HepG2 (cell line): ENCODE results near the gene NATD1. TPM values are rescaled to one million over a fixed set of nuclear protein-coding genes. Genes with fewer than 3 reads are reported as not detected.

Source experiments
- BRD4 ChIP-seq: sonication (generic); formaldehyde crosslinking; IDR thresholded peaks from 2 replicates; pipeline ENCODE4 v1.4.0; 2020; ENCODE audit warnings: missing genetic modification reagents
- CBX2 ChIP-seq, 2 experiments: fragments of 200-600 bp in 1 of 2; sonication (generic); formaldehyde crosslinking in 1 of 2; IDR thresholded peaks; 2 replicates each; pipeline versions ENCODE4 v1.7.0 to v1.8.1; 2018 to 2022; ENCODE audit warnings: low read depth in 2 of 2, low read length in 1 of 2, mild to moderate bottlenecking in 1 of 2, missing genetic modification reagents in 1 of 2
- EHMT2 ChIP-seq: fragments of 200-600 bp; sonication (generic); IDR thresholded peaks from 2 replicates; pipeline ENCODE4 v1.7.0; 2017; ENCODE audit warnings: antibody characterized with exemption, low read depth, low read length, borderline replicate concordance
- GATA4 ChIP-seq: sonication (generic); IDR thresholded peaks from 2 replicates; pipeline ENCODE4 v1.6.1; 2016; ENCODE audit warnings: antibody characterized with exemption, low read depth, borderline replicate concordance
- IKZF4 ChIP-seq: sonication (generic); formaldehyde crosslinking; IDR thresholded peaks from 2 replicates; pipeline ENCODE4 v1.5.1; 2020; ENCODE audit warnings: borderline replicate concordance, mild to moderate bottlenecking, low read depth, missing genetic modification reagents; ENCODE audit errors: not compliant biosample characterization
- KMT2B ChIP-seq: IDR thresholded peaks from 2 replicates; pipeline ENCODE4 v1.6.1; 2016; ENCODE audit warnings: missing genetic modification reagents, missing compliant biosample characterization
- POLR2G ChIP-seq: fragments of 200-400 bp; formaldehyde crosslinking; IDR thresholded peaks from 2 replicates; pipeline ENCODE4 v1.6.1; 2018; ENCODE audit warnings: mild to moderate bottlenecking, low read depth, low read length, moderate library complexity
- RBM39 ChIP-seq: fragments of 200-400 bp; formaldehyde crosslinking; IDR thresholded peaks from one replicate; pipeline ENCODE4 v1.6.1; 2018; ENCODE audit warnings: antibody characterized with exemption, mild to moderate bottlenecking, low read depth, low read length; ENCODE audit not compliant: poor library complexity, severe bottlenecking
- SSRP1 ChIP-seq: IDR thresholded peaks from 2 replicates; pipeline ENCODE4 v1.6.1; 2016; ENCODE audit warnings: control low read depth
- ZC3H13 ChIP-seq: sonication (generic); formaldehyde crosslinking; IDR thresholded peaks from 2 replicates; pipeline ENCODE4 v1.8.1; 2023; ENCODE audit warnings: mild to moderate bottlenecking, missing genetic modification reagents, moderate library complexity
- ZNF136 ChIP-seq: sonication (generic); formaldehyde crosslinking; IDR thresholded peaks from 2 replicates; pipeline ENCODE4 v1.8.1; 2022; ENCODE audit warnings: low read depth, mild to moderate bottlenecking, moderate library complexity, missing genetic modification reagents
- ZNF263 ChIP-seq: sonication (generic); formaldehyde crosslinking; IDR thresholded peaks from 2 replicates; pipeline ENCODE4 v1.4.0; 2020; ENCODE audit warnings: missing genetic modification reagents
- ZNF264 ChIP-seq: sonication (generic); formaldehyde crosslinking; IDR thresholded peaks from 2 replicates; pipeline ENCODE4 v1.4.0; 2020; ENCODE audit warnings: missing genetic modification reagents
- ZNF468 ChIP-seq: sonication (generic); formaldehyde crosslinking; IDR thresholded peaks from 2 replicates; pipeline ENCODE4 v1.8.0; 2022; ENCODE audit warnings: mild to moderate bottlenecking, moderate library complexity, missing genetic modification reagents
- ZNF556 ChIP-seq: sonication (generic); formaldehyde crosslinking; IDR thresholded peaks from 2 replicates; pipeline ENCODE4 v1.4.0; 2020; ENCODE audit warnings: mild to moderate bottlenecking, missing genetic modification reagents, borderline replicate concordance
- ZNF75D ChIP-seq: sonication (generic); formaldehyde crosslinking; IDR thresholded peaks from 2 replicates; pipeline ENCODE4 v1.8.1; 2023; ENCODE audit warnings: missing genetic modification reagents, mild to moderate bottlenecking, borderline replicate concordance
- polyA plus RNA-seq, 8 experiments: library from polyadenylated mRNA; depleted of rRNA in 3 of 8; stranded (reverse) in 7 of 8; unstranded in 1 of 8; fragments of >200 nt; fragmentation: Illumina TruSeq in 4 of 8; extraction: Trizol in 4 of 8; gene quantifications; 2 replicates each; pipeline versions ENCODE4 v1.2.1 to v1.2.3, GENCODE V29; 2011 to 2016; ENCODE audit warnings: low read depth in 4 of 8, missing spikeins in 1 of 8, mixed read lengths in 1 of 8; ENCODE audit not compliant: insufficient read depth in 1 of 8
- total RNA-seq, 5 experiments: library from RNA; depleted of rRNA; stranded (reverse); fragments of >200 nt; fragmentation: Illumina TruSeq; extraction: Trizol; gene quantifications; 2 replicates each; pipeline ENCODE4 v1.2.3, GENCODE V29; 2016; ENCODE audit warnings: low read depth in 1 of 5
- TF ChIP-seq, protein P1 (sequence below): sonication (generic); formaldehyde crosslinking; IDR thresholded peaks from 2 replicates; pipeline ENCODE4 v1.5.1; 2020; ENCODE audit warnings: mild to moderate bottlenecking, missing genetic modification reagents, borderline replicate concordance
- TF ChIP-seq, protein P2 (sequence below): sonication (generic); formaldehyde crosslinking; IDR thresholded peaks from 2 replicates; pipeline ENCODE4 v1.8.0; 2022; ENCODE audit warnings: mild to moderate bottlenecking, missing genetic modification reagents, moderate library complexity
- TF ChIP-seq, protein P3 (sequence below): IDR thresholded peaks from 2 replicates; pipeline ENCODE4 v1.4.0; 2020; ENCODE audit warnings: mild to moderate bottlenecking, missing genetic modification reagents

Gene NATD1
- total and polyA plus RNA-seq, 2 of the 13 experiments (the other 11 are each of a cell fraction or from before 2014, with no cell fraction given): 0.31 to 2.3 TPM

DNA sequence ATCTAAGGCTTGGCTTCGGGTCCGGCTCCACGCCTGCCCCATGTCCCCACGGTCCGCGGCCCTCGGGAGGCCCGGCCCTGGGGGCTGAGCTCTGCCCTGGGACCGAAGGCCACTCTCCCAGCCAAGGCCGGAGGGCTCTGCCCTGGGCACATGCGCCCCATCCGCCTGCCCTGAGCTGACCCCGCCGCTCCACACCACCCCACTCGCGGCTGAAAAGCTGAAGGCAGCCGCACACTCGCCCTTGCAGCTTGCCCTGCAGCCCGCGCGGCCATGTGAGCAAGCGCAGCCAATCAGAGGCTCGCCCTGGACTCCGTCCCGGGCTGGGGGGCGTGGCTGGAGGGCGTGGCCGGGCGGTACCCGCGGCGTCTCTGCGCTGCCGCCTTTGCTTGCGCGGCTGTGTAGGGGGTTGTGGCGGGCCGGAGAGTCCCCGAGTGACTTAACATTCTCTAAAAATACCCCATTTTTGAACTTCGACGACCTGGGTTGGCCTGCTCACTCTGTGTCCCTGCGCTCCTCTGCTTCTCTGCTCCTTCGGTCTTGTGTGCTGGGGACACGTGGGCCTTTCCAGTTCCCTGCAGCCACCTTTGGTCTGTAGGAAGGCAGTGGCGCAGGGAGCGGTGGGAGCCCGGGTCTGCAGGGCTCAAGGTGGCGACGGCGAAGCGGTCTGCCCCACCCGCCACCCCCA lies 22.5 kb upstream of the NATD1 start (continued):
- no peak for TF ChIP-seq EHMT2
- TF ChIP-seq CBX2 (IDR thresholded peaks at IDR 0.05; ENCODE audit: low read depth, low read length): no peak
- TF ChIP-seq CBX2 (CRISPR knock-in tag; IDR thresholded peaks at IDR 0.05; ENCODE audit: low read depth): no peak; the same call in 1 of the 2 replicates
- TF ChIP-seq ZNF75D (CRISPR knock-in tag): no peak
- TF ChIP-seq GATA4: no peak
- peak; percentile 50 for TF ChIP-seq ZNF263 (CRISPR knock-in tag)
- no peak for TF ChIP-seq ZC3H13 (CRISPR knock-in tag)
- 0 out of 2 replicates have a peak, but pooled peaks have one; percentile 55 for TF ChIP-seq BRD4
- TF ChIP-seq POLR2G: peak; percentile 67; the same call in 1 of the 2 replicates
- TF ChIP-seq ZNF136 (CRISPR knock-in tag): no peak
- TF ChIP-seq, protein P1, sequence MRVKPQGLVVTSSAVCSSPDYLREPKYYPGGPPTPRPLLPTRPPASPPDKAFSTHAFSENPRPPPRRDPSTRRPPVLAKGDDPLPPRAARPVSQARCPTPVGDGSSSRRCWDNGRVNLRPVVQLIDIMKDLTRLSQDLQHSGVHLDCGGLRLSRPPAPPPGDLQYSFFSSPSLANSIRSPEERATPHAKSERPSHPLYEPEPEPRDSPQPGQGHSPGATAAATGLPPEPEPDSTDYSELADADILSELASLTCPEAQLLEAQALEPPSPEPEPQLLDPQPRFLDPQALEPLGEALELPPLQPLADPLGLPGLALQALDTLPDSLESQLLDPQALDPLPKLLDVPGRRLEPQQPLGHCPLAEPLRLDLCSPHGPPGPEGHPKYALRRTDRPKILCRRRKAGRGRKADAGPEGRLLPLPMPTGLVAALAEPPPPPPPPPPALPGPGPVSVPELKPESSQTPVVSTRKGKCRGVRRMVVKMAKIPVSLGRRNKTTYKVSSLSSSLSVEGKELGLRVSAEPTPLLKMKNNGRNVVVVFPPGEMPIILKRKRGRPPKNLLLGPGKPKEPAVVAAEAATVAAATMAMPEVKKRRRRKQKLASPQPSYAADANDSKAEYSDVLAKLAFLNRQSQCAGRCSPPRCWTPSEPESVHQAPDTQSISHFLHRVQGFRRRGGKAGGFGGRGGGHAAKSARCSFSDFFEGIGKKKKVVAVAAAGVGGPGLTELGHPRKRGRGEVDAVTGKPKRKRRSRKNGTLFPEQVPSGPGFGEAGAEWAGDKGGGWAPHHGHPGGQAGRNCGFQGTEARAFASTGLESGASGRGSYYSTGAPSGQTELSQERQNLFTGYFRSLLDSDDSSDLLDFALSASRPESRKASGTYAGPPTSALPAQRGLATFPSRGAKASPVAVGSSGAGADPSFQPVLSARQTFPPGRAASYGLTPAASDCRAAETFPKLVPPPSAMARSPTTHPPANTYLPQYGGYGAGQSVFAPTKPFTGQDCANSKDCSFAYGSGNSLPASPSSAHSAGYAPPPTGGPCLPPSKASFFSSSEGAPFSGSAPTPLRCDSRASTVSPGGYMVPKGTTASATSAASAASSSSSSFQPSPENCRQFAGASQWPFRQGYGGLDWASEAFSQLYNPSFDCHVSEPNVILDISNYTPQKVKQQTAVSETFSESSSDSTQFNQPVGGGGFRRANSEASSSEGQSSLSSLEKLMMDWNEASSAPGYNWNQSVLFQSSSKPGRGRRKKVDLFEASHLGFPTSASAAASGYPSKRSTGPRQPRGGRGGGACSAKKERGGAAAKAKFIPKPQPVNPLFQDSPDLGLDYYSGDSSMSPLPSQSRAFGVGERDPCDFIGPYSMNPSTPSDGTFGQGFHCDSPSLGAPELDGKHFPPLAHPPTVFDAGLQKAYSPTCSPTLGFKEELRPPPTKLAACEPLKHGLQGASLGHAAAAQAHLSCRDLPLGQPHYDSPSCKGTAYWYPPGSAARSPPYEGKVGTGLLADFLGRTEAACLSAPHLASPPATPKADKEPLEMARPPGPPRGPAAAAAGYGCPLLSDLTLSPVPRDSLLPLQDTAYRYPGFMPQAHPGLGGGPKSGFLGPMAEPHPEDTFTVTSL (CRISPR knock-in tag): no peak
- TF ChIP-seq ZNF264 (CRISPR knock-in tag): 0 out of 2 replicates have a peak, but pooled peaks have one; percentile 33
- TF ChIP-seq RBM39: no peak
- peak; percentile 58; the same call in 1 of the 2 replicates for TF ChIP-seq KMT2B (CRISPR knock-in tag)
- TF ChIP-seq, protein P2, sequence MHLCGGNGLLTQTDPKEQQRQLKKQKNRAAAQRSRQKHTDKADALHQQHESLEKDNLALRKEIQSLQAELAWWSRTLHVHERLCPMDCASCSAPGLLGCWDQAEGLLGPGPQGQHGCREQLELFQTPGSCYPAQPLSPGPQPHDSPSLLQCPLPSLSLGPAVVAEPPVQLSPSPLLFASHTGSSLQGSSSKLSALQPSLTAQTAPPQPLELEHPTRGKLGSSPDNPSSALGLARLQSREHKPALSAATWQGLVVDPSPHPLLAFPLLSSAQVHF (CRISPR knock-in tag): no peak; the same call in 1 of the 2 replicates
- TF ChIP-seq ZNF468 (CRISPR knock-in tag): peak; percentile 46; the same call in 1 of the 2 replicates
- peak; percentile 81 for TF ChIP-seq IKZF4 (CRISPR knock-in tag)
- no peak for TF ChIP-seq SSRP1 (CRISPR knock-in tag)
- TF ChIP-seq ZNF556 (CRISPR knock-in tag): no peak
- TF ChIP-seq, protein P3, sequence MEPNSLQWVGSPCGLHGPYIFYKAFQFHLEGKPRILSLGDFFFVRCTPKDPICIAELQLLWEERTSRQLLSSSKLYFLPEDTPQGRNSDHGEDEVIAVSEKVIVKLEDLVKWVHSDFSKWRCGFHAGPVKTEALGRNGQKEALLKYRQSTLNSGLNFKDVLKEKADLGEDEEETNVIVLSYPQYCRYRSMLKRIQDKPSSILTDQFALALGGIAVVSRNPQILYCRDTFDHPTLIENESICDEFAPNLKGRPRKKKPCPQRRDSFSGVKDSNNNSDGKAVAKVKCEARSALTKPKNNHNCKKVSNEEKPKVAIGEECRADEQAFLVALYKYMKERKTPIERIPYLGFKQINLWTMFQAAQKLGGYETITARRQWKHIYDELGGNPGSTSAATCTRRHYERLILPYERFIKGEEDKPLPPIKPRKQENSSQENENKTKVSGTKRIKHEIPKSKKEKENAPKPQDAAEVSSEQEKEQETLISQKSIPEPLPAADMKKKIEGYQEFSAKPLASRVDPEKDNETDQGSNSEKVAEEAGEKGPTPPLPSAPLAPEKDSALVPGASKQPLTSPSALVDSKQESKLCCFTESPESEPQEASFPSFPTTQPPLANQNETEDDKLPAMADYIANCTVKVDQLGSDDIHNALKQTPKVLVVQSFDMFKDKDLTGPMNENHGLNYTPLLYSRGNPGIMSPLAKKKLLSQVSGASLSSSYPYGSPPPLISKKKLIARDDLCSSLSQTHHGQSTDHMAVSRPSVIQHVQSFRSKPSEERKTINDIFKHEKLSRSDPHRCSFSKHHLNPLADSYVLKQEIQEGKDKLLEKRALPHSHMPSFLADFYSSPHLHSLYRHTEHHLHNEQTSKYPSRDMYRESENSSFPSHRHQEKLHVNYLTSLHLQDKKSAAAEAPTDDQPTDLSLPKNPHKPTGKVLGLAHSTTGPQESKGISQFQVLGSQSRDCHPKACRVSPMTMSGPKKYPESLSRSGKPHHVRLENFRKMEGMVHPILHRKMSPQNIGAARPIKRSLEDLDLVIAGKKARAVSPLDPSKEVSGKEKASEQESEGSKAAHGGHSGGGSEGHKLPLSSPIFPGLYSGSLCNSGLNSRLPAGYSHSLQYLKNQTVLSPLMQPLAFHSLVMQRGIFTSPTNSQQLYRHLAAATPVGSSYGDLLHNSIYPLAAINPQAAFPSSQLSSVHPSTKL (CRISPR knock-in tag): peak; percentile 59; the same call in 1 of the 2 replicates
